Lung (tissue), 12 donors: Measurements from ENCODE around the gene MMP23B. TPM values are rescaled to one million over a fixed set of nuclear protein-coding genes. Genes with fewer than 3 reads are reported as not detected.
A peak's percentile ranks its signal among the peaks of the same experiment; 100 is the strongest.

Experiments
- ATAC-seq: fragments of 200-7000 bp; cut with Tn5 transposase; one replicate; pipeline ENCODE4 v1.9.1; 2020; ENCODE audit warnings: moderate number of reproducible peaks; ENCODE audit not compliant: insufficient read depth, low FRiP score
- DNase-seq, 3 donors: peaks; one replicate each; pipeline ENCODE4 v3.0.0-alpha.2; 2013 to 2017
- H3K27ac ChIP-seq, 2 donors: one replicate each; pipeline ENCODE4 v1.5.1; 2013; ENCODE audit warnings: mild to moderate bottlenecking in 2 of 2, moderate library complexity in 2 of 2, control low read depth in 1 of 2, inconsistent platforms in 1 of 2, low read depth in 1 of 2, low read length in 1 of 2
- H3K27me3 ChIP-seq, 3 donors: one replicate each; pipeline ENCODE4 v1.5.1; 2013; ENCODE audit warnings: low read length in 2 of 3; ENCODE audit not compliant: control insufficient read depth in 3 of 3, insufficient read depth in 3 of 3
- H3K36me3 ChIP-seq, 4 donors: one replicate each; pipeline ENCODE4 v1.5.1; 2013; ENCODE audit warnings: low read length in 4 of 4, mild to moderate bottlenecking in 1 of 4, moderate library complexity in 1 of 4; ENCODE audit not compliant: control insufficient read depth in 4 of 4, insufficient read depth in 4 of 4
- H3K4me1 ChIP-seq, 5 donors: one replicate each; pipeline ENCODE4 v1.5.1; 2013; ENCODE audit warnings: low read length in 5 of 5, mild to moderate bottlenecking in 2 of 5, moderate library complexity in 1 of 5; ENCODE audit not compliant: control insufficient read depth in 5 of 5, insufficient read depth in 5 of 5
- H3K4me3 ChIP-seq: one replicate; pipeline ENCODE4 v1.5.1; 2013; ENCODE audit warnings: mild to moderate bottlenecking, control low read depth, moderate library complexity
- H3K9ac ChIP-seq, 2 donors: one replicate each; pipeline ENCODE4 v1.5.1; 2013; ENCODE audit warnings: low read length in 2 of 2, control low read depth in 1 of 2; ENCODE audit not compliant: insufficient read depth in 1 of 2
- H3K9me3 ChIP-seq, 4 donors: one replicate each; pipeline ENCODE4 v1.5.1; 2013; ENCODE audit warnings: low read length in 3 of 4, mild to moderate bottlenecking in 1 of 4, moderate library complexity in 1 of 4; ENCODE audit not compliant: control insufficient read depth in 4 of 4, insufficient read depth in 3 of 4
- WGBS, 2 donors: extraction: QIAGEN DNeasy Blood & Tissue Kit; methylation state at CpG; one replicate each; pipeline ENCODE4 v1.1.7; 2013; 5-methylcytosine and 5-hydroxymethylcytosine counted together
- polyA plus RNA-seq, 2 donors: library from polyadenylated mRNA; stranded (reverse); fragments of 200-250 nt; gene quantifications; one replicate each; pipeline ENCODE4 v1.2.1, GENCODE V29; 2013
- total RNA-seq, 2 donors: library from RNA; depleted of rRNA in 1 of 2; stranded (reverse); fragments of >200 nt in 1 of 2; gene quantifications; one replicate each; pipeline ENCODE4 v1.2.1, GENCODE V29; 2014 to 2021
- TF ChIP-seq, protein P1 (sequence below): IDR thresholded peaks from 2 replicates; pipeline ENCODE4 v1.5.1; 2012; ENCODE audit warnings: mild to moderate bottlenecking; ENCODE audit errors: control extremely low read depth, extremely low read depth
- donor health status: control.
- donor health status: control.
- donor health status: Bipolar disorder and iron deficiency.
- donor health status: healthy.
- donor health status: DM: yes; HTN: yes; CAD: no.

Gene MMP23B
- total and polyA plus RNA-seq, 4 donors: 14.1 to 40.3 (median 22.1) TPM

DNA sequence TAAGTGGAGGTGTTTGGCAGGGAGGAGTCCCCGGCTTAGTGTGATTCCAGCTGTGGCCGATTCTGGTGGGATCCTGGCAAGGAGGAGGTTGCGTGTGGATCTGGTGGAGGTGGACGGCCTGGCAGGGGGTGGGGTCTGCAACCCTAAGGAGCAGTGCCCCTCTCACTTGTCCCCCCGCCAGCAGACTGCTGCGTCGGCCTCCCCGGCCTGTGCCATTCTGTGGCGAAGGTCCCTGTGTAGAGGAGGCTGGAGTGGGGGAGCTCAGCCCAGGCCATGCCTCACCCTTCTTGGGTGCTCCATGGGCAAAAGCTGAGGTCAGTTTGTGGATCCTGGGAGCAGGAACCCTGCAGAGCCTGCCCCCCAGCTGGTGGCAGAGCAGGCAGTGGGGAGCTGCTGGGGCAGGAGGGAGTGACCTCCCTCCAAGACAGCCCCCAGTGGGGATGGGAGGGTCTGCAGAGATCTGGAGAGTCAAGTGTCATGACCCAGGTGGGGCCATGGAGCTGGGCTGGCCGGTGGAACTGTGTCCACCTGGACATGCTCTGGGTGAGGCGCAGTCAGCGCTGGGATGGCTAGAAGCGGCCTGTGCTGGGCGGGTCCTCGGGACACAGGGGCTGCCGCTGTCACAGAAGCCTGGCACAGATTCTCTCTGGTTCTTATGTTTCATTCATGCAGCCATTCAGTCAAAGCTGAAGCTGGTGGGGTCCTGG is 11.4 kb upstream of the MMP23B start:
- TF ChIP-seq, protein P1, sequence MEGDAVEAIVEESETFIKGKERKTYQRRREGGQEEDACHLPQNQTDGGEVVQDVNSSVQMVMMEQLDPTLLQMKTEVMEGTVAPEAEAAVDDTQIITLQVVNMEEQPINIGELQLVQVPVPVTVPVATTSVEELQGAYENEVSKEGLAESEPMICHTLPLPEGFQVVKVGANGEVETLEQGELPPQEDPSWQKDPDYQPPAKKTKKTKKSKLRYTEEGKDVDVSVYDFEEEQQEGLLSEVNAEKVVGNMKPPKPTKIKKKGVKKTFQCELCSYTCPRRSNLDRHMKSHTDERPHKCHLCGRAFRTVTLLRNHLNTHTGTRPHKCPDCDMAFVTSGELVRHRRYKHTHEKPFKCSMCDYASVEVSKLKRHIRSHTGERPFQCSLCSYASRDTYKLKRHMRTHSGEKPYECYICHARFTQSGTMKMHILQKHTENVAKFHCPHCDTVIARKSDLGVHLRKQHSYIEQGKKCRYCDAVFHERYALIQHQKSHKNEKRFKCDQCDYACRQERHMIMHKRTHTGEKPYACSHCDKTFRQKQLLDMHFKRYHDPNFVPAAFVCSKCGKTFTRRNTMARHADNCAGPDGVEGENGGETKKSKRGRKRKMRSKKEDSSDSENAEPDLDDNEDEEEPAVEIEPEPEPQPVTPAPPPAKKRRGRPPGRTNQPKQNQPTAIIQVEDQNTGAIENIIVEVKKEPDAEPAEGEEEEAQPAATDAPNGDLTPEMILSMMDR: no peak
- H3K27ac ChIP-seq: peak overlapping the region in 1 of 2 donors; percentile 58

DNA sequence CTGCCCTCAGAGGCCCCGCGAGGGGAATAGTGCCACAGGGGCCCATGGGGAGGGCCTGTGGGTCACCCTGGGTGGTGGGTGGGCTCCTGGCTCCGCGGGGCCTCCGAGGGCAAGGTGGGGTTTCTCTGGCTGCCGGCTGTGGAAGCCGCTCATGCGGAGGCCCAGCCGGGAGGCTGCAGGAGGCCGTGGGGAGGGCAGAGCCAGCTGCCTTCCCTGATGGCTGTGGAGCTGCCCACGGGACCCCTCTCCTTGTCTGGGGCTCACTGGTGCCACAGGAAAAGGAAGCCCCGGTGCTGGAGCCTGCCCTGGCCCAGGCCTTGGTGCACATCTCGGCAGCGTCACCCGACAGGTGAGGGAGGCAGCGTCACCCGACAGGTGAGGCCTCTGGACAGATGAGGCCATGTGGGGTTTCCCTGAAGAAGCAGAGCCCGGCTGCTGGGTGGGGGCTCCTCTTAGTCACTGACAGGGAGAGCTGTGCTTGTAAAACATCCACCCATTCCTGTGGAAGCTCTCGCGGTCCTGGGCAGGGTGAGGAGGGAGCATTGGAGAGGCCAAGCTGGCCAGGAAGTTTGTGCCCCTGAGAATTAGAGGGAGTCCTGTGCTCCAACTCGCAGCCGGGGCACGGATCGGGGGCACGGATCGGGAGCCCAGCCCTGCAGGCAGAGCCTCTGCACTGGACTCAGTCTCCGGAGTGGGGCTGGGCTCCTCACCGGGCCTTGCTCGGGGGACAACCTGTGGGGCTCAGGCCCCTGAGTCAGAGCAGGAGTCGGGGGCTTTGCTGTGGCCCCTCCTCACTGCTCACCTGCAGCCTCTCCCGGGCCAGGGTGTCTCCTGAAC is 10.6 kb upstream of the MMP23B start:
- Histone ChIP-seq H3K4me3 (no peak overlapping the region), H3K9ac (no peak overlapping the region), H3K27me3 (no peaks in the 10 kb centered on the region), H3K27ac (no peak overlapping the region), H3K36me3 (peaks cover 0 to 15% (median 13%) of the 10 kb centered on the region in 4 donors), H3K9me3 (no peaks in the 10 kb centered on the region), H3K4me1 (peaks cover 0 to 20% (median 7%) of the 10 kb centered on the region in 5 donors)
- TF ChIP-seq, protein P1: no peak
- 91 to 92% methylated on average over 28 to 31 of the region's 31 CpGs for WGBS, 2 donors
- no peak for DNase-seq
- no peak for ATAC-seq

More for the DNA sequence above, 11.4 kb upstream of the MMP23B start:
- no peak for DNase-seq
- H3K27me3 ChIP-seq: no peaks in the 10 kb centered on the region
- H3K9ac ChIP-seq: no peak overlapping the region
- peaks cover 0 to 15% (median 13%) of the 10 kb centered on the region in 4 donors for H3K36me3 ChIP-seq
- WGBS, 2 donors: 91 to 93% methylated on average over 16 of the region's 16 CpGs
- H3K4me1 ChIP-seq: peaks cover 0 to 22% (median 7%) of the 10 kb centered on the region in 5 donors
- ATAC-seq: no peak
- H3K4me3 ChIP-seq: no peak overlapping the region
- no peaks in the 10 kb centered on the region for H3K9me3 ChIP-seq

DNA sequence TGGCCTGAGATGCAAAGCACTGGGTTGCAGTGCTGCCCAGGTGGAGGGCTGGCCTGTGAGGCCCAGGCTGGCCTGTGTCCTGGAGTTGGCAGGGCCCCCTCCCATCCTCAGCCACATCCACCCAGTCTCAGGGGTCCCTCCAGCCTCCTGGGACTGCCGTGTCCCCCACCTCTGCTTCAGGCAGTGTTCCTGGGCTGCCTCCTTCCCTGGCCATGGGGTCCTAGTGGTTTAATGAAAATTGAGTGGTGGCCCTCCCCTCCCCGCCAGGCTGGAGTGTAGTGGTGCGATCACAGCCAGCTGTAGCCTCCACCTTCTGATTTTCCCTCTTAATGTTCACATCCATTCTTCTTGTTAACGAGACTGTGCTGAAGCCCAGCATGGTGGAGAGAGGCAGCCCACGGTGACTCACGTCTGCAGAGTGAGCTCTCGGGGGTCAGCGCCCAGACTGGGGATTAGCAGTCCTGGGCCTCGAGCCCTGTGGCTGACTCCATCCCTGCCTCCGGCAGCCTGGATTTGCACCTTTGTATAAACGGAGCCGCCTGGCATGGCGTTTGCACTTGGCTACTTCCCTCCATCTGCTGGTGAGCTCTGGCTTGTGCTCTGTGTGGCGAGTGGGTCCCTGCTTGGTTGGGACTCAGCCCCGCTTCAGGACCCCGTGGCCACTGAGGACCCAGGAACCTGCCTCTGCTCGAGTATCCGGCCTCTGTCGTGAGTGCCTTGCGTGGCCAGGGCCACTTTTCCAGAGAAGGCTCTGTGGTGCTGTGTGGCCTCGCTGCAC is 9.8 kb upstream of the MMP23B start:
- Histone ChIP-seq H3K27me3 (no peaks in the 10 kb centered on the region), H3K9me3 (no peaks in the 10 kb centered on the region), H3K36me3 (peaks cover 0 to 21% (median 14%) of the 10 kb centered on the region in 4 donors), H3K27ac (no peak overlapping the region), H3K4me1 (peaks cover 0 to 11% (median 0%) of the 10 kb centered on the region in 5 donors), H3K4me3 (no peak overlapping the region), H3K9ac (no peak overlapping the region)
- whole genome bisulfite sequencing, 2 donors: 87 to 94% methylated on average over 21 of the region's 21 CpGs
- no peak for DNase-seq
- ATAC-seq: no peak
- TF ChIP-seq, protein P1: no peak
